CD4-positive, alpha-beta T cell treated with Interleukin-21 for 1 hour (primary cell): Measurements from ENCODE around the gene ATRIP.
A peak's percentile ranks its signal among the peaks of the same experiment; 100 is the strongest.
"Not testable (repeated sequence)": the region's sequence is repeated elsewhere in the genome, so short reads cannot be mapped to it uniquely, and the experiment has no call there.

Experiments used
- DNase-seq: peaks from one replicate; pipeline ENCODE4 v3.0.0-alpha.2; 2020

ATRIP gene

GRCh38 chr3:48446425-48447193, at the start of gene ATRIP:
Gene ATRIP, plus strand, starts transcription at chr3:48446737. Its CDS starts 109 bp downstream, at chr3:48446846.
- DNase-seq, result peak; percentile 89

- DNase-seq, result no peak
These were observed 48.5 kb upstream of the ATRIP start for GRCh38 chr3:48397767-48398681.

GRCh38 chr3:48398701-48399386, 47.7 kb upstream of the ATRIP start:
- DNase-seq, result no peak

GRCh38 chr3:48399387-48400172, 47.0 kb upstream of the ATRIP start:
- no peak for DNase-seq

- DNase-seq, result peak; percentile 83
These were observed 45.6 kb upstream of the ATRIP start for GRCh38 chr3:48400824-48401433.

GRCh38 chr3:48401434-48401901, 45.1 kb upstream of the ATRIP start:
- not testable (repeated sequence) for DNase-seq

- no peak for DNase-seq
These were observed 44.2 kb upstream of the ATRIP start for GRCh38 chr3:48402281-48402732.

- DNase-seq, result no peak
These were observed 43.6 kb upstream of the ATRIP start for GRCh38 chr3:48402907-48403306.

GRCh38 chr3:48403533-48404439, 42.8 kb upstream of the ATRIP start:
- no peak for DNase-seq

- DNase-seq, result no peak
These were observed 41.8 kb upstream of the ATRIP start for GRCh38 chr3:48404440-48405342.

- no peak for DNase-seq
These were observed 41.1 kb upstream of the ATRIP start for GRCh38 chr3:48405343-48405881.

GRCh38 chr3:48405971-48406370, 40.6 kb upstream of the ATRIP start:
- DNase-seq, result no peak

- no peak for DNase-seq
These were observed 39.8 kb upstream of the ATRIP start for GRCh38 chr3:48406443-48407431.

GRCh38 chr3:48407542-48408099, 38.9 kb upstream of the ATRIP start:
- no peak for DNase-seq

GRCh38 chr3:48408823-48409281, 37.7 kb upstream of the ATRIP start:
- no peak for DNase-seq

GRCh38 chr3:48409291-48410201, 37.0 kb upstream of the ATRIP start:
- no peak for DNase-seq
